Measurements from ENCODE around the gene ZNF248.
"Not testable (repeated sequence)": the region's sequence is repeated elsewhere in the genome, so short reads cannot be mapped to it uniquely, and the experiment has no call there.

ZNF248 gene

DNA sequence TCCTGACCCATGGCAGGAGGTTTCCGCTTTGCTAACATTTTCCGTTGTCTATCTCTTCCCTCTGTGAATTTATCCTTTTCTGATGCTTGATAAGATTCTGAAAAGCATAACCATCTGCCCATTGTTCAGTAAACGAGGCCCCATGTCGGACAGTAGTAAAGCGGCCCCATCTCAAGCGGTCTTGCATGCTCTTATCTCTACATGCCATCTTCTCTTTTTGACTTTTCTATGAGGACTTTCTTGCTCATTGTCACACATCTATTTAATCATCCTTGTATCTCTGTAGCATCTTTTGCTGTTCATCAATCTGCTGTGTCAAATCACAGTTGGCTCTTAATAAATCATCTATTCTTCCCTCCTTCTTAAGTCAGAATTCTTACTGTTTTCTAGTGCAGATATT lies 37.6 kb downstream of the ZNF248 start:
- DNase-seq = no peak

DNA sequence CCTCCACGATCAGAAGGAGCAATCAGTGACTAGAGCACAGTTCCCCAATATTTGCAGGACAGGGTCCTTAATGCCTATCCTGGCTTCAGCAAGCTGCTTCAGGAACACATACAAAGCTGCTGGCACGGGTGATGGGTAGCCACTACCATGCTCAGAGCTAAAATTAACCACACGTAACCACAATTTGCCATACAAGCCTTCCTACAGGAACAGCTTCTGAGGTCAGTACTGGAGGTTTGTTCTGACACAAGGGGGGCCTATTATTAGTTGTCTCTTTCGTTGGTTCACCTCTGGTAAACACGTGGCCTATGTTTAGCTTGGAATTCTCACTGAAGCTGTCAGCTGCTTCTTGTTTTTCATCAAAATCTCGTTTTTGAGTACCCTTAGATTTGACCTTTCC lies 41.1 kb downstream of the ZNF248 start:
- no peak for DNase-seq

- no peak for DNase-seq
Observed at GRCh38 chr10:37813763-37814162, 43.6 kb downstream of the ZNF248 start.

DNA sequence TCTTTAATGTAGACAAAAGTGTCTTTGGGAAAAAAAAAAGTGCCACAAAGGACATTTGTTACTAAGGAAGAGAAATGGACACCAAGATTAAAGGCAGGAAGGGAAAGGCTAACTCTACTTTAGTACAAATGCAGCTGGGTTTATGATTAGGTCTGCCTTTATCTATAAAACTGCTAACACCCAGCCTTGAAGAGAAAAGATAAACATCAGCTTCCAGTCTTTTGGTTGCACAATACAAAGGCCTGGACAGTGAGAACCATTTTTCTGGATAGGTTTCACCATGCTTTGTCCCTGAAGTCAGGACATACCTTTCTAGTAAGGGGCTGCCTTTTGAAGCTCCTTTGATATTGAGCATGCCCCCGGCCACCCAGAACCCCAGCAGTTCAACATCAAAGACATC lies 45.1 kb downstream of the ZNF248 start:
- DNase-seq = no peak

GRCh38 chr10:37803269-37803668 lies 54.1 kb downstream of the ZNF248 start:
- DNase-seq = no peak

GRCh38 chr10:37801557-37801956 lies 55.9 kb downstream of the ZNF248 start:
- DNase-seq = no peak

DNA sequence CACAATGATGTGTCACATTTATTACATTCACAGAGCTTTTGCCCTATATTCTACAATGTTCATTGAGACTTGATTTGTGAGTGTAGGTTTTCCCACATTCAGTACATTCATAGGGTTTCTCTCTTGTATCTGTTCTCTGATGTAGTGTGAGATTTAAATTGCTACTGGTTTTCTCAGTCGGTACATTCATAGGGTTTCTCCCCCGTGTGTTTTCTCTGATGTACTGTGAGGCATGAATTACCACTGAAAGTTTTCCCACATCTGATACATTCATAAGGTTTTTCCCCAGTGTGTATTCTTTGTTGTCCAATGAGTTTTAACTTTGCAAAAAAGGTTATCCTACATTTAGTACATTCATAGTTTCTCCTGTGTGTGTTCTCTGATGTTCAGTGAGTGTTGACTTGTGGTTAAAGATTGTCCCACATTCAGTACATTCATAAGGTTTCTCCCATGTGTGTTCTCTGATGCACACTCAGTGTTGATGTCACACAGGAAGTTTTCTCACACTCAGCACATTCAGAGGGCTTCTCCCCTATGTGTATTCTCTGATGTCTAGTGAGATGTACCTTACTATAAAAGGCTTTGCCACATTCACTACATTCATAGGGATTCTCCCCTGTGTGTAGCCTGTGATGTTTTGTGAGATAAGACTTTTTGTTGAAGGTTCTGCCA lies 63.0 kb downstream of the ZNF248 start:
- DNase-seq = no peak

DNA sequence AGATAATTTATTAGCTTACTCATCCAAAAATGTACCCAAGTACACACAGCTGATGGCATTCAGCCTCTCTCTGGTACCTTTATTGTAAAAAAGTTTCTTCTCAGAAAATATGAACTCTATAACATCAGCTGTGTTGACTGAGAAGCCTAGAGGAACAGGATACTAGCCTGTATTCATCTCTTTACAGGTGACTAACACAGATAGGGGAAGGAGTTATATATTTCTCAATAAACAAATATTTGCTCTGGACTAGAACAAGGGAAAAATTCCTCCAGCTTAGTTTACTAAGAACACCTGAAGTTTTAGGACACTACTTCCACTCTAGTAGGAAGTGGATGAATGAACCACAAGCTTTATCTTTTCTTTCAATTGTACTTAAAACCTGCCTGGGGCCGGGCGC lies 67.8 kb downstream of the ZNF248 start:
- no peak for DNase-seq

DNA sequence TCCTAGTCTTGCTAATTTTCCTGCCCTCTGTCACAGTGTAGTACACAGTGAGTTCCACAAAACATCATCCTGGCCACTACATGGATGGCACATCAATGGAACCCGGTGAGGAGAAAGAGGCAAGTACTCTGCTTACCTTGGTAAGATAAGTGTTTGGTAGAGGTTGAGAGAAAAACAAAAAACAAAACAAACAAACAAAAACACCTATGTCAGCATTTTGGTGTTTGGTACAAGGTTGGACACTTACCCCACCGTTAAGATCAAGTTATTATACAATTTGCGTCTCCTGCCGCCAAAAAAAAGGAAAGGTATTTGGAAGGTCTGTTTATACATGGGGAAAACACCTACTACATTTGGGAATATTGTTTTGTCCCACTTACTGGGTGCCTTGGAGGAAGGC lies 72.7 kb downstream of the ZNF248 start:
- no peak for DNase-seq

DNA sequence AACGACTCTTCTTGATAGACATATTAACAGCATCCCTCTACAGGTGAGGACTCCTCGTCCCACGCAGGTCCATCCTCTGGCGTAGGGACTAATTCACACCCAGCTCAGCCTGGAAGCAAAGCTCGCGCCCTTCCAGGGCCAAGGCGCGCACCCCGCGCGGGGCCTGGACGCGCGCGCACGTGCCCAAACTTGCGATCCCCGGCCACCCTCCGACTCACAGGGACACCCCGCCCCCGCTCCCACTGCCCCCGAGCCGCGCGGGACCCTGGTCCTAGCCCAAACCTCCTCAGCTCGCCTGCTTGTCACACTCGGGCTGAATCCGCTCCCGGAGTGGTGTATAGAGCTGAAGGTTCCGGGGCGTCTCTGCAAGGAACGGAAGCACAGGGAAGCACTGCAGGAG lies 76.9 kb downstream of the ZNF248 start:
- no peak for DNase-seq

- no peak for DNase-seq
Observed at GRCh38 chr10:37777056-37777455, 80.4 kb downstream of the ZNF248 start.

DNA sequence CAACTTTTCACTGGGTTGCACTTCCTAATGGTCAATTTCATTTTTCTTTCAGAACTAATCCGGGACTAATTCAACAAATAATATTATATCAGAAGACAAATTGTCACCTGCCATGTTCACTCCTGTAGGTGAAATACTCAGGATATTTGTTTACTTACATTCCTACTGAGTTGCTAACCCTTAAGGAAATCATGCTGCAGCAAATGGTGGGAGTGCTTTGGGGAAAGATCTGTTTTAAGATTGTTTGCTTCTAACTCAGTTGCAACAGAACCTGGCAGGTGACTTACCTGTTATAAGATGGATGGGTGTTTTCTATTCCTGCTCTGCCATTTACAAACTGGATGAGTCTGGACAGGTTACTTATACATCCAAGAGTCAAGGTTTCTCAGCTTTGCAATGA lies 81.8 kb downstream of the ZNF248 start:
- no peak for DNase-seq

DNA sequence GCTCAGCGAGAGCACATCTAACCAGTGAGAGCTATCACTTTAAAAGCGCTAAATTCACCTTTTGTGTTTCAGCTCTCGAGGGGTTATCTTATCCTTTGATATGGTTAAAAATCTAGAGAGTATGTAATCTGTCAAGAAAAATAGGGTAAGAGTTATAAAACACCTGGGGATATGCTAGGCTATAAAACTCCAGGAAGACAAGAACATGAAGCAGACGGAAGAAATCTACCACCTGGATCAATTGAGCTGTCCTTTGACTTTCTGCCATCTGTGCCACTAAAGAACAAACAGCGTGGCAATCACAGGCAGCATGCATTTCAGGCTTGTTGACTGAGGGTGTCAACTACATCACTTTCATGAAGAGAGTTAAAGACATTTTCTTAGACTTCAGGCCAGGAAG lies 83.1 kb downstream of the ZNF248 start:
- DNase-seq = no peak

- no peak for DNase-seq
Observed at GRCh38 chr10:37765216-37765615, 92.2 kb downstream of the ZNF248 start.

DNA sequence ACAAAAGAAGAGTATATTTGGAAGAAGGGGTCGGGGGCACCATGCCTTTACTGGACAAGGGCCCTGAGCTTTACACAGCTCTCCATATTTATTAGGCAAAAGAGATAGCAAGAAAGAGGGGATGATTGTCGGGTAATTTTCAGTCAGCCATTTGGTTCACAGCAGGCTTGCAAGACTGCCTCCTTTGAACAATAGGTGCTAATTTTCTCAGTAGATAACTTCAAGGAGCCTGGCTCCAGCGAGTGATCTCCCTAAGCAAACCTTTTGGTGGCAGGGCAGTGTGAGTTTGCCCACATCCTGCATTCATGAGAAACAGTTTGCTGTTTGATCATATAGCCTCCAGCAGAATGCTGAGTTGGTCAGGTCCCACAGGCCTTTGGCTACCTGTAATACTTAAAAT lies 94.3 kb downstream of the ZNF248 start:
- DNase-seq = no peak

DNA sequence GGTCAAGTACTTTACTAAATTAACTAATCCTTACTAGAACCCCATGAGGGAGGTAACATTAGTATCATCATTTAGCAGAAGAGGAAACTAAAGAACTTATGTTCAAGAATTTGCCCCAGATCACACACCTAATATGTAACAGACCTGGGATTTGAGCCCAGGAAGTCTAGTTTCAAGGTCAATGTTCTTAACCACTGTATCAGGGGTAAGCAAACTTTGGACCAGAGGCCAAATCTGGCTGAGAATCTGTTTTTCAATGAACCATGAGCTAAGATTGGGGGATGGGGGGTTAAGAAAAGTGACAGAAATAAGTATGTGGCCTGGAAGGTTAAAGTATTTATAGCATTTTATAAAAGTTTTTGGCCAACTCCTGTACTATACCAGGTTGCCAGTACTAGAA lies 95.1 kb downstream of the ZNF248 start:
- no peak for DNase-seq

GRCh38 chr10:37760817-37761216 lies 96.6 kb downstream of the ZNF248 start:
- no peak for DNase-seq

- no peak for DNase-seq
Observed at GRCh38 chr10:37758074-37758473, 99.3 kb downstream of the ZNF248 start.

DNA sequence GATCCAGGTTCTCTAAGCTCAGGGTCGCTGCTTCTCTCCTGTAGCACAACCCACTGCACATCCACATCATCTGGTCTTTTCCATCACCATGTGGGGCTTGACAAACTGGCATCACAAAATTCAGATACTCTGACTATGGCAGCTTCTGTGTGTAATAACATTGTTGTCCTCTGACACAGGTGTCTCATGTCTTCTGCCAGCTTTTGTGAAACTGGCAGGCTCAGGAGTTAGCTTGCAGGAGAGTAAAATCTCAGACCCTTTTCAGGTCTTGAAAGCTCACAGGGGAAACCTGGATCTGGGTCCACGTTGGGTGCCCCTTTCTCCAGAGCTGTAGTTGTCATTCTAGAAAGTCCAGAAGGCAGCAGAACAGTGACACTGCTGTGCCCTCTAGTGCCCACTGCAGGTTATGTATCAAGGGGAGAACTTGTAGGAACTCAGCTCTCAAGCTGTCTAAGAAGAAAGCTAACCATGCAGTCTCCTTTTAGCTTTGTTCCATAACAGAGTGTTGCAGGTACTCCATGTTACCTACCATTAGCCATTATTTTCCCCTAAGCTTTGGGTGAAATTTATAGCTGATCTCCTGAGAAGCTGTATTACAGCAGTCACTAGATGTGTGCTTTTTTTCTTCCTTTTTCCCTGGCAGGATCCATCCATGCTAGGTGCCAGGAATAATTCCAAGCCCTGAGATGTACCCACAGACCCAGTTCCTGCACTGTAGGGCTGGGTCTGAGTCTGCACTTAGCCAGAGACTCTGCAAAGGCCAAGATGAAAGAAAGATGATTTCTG lies 102.7 kb downstream of the ZNF248 start:
- DNase-seq = no peak

DNA sequence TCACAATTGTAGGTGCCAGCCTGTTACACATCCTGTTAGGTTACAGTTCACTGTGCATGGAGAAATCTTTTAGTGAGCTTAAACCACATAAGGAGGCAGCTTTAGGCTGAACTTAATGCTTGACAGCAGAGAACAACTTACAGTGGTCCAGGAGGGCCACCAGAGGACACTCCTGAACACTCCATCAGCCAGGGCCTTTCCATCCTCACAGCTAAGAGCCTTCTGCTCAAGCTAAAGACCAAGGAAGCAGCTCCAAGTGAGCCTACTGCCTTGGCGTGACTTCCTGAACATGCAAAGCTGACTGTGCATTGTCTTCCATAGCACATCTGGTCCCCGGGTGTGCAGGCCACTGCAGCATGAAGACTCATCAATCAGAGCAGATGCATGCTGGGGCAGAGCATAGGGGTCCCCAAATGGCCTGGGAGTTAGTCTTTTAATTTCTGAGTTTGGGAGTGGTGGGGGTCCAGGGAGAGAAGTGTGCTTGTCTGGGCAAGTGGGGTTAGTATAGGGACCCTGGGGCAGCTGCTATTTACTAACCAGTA lies 105.0 kb downstream of the ZNF248 start:
- no peak for DNase-seq

DNA sequence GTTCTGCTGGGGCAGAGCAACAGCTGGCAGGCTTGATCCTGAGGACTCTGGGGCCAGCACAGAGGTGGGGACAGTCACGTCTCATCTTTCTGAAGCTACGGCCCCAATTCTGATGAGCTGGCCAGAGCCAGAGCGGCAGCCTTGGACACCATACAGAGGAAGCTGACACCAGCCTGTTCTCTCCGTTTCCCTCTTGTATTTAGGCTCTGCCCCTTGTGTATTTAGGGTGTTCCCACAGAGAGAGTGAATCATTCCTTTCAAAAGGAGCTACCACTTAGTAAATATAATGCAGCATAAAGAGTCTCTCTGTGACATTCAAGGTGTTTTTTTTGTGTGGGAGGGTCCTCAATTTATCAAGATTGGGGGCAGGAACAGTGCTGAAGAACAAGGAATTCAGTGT lies 109.2 kb downstream of the ZNF248 start:
- DNase-seq = no peak

- no peak for DNase-seq
Observed at GRCh38 chr10:37747081-37747480, 110.3 kb downstream of the ZNF248 start.

DNA sequence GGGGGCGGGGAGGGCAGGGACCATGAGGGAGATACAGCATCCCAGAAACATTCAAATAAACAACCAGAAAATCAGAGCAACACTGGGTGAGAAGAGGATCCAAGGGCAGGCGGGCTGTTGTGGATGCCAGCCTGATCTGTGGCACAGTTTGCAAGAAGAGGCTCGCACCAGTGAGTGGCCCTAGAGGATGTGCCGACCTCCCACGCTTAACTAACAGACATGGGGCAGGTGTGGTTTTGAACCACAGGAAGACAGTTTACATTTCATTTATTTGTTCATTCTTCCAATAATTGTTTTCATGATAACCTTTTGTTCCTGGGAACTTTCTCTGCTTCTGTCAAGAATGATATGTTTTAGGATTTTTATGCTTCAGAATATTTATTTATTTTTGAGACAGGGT lies 115.6 kb downstream of the ZNF248 start:
- no peak for DNase-seq

DNA sequence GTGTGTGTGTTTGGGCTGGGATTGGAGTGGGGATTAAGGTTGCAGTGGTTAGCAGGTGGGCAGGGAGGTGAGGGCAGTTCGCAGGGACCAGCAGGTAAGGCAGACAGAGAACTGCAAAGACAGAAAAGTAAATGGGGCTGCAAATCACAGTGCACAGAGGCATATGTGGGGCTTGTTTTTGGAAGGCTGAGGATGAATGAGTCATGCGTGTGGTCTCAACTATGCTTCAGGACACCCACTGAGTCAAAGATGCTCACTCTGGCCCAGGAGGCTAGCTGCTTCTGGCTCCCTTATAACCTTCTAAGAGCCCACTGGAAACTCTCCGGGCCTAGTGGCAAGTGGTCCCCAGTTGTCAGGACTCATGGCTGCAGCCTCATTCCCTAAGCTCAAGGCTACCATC lies 118.2 kb downstream of the ZNF248 start:
- DNase-seq = no peak

DNA sequence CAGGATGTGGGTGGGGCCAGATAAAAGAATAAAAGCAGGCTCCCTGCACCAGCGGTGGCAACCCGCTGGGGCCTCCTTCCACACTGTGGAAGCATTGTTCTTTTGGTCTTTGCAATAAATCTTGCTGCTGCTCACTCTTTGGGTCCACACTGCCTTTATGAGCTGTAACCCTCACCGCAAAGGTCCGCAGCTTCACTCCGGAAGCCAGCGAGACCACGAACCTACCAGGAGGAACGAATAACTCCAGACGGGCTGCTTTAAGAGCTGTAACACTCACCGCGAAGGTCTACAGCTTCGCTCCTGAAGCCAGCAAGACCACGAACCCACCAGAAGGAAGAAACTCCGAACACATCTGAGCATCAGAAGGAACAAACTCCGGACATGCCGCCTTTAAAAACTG lies 119.2 kb downstream of the ZNF248 start:
- DNase-seq = not testable (repeated sequence)

All from NCI-H2081 (cell line).